Sigmoid colon (tissue), 7 donors: Measurements from ENCODE around the gene BCAS1. TPM values are rescaled to one million over a fixed set of nuclear protein-coding genes. Genes with fewer than 3 reads are reported as not detected.
A peak's percentile ranks its signal among the peaks of the same experiment; 100 is the strongest.

Source experiments
- DNase-seq: peaks from one replicate; pipeline ENCODE4 v3.0.0-alpha.2; 2019
- H3K27ac ChIP-seq, 4 donors: fragments of 200-600 bp; sonication (generic); one replicate each; pipeline ENCODE4 v1.5.1; 2016 to 2019; ENCODE audit warnings: mild to moderate bottlenecking in 1 of 4
- H3K27me3 ChIP-seq, 3 donors: fragments of 200-600 bp; sonication (generic); one replicate each; pipeline ENCODE4 v1.5.1; 2019; ENCODE audit warnings: mild to moderate bottlenecking in 1 of 3
- H3K36me3 ChIP-seq, 4 donors: fragments of 200-600 bp; sonication (generic); one replicate each; pipeline ENCODE4 v1.5.1; 2016 to 2019
- H3K4me1 ChIP-seq, 4 donors: fragments of 200-600 bp; sonication (generic); one replicate each; pipeline ENCODE4 v1.5.1; 2017 to 2019
- H3K4me3 ChIP-seq, 4 donors: fragments of 200-600 bp; sonication (generic); one replicate each; pipeline ENCODE4 v1.5.1; 2017 to 2019; ENCODE audit warnings: mild to moderate bottlenecking in 2 of 4, moderate library complexity in 1 of 4
- H3K9me3 ChIP-seq, 4 donors: fragments of 200-600 bp in 3 of 4; sonication (generic) in 3 of 4; one replicate each; pipeline versions ENCODE4 v1.5.1 to v1.6.1; 2013 to 2019
- EP300 ChIP-seq, 4 donors: sonication (generic); formaldehyde crosslinking; IDR thresholded peaks; one replicate each; pipeline ENCODE4 v1.6.1; 2017; ENCODE audit warnings: antibody characterized with exemption in 4 of 4
- POLR2A ChIP-seq, 2 donors: fragments of 450-650 bp; IDR thresholded peaks; one replicate each; pipeline ENCODE4 v1.6.1; 2016; ENCODE audit warnings: antibody characterized with exemption in 2 of 2, mild to moderate bottlenecking in 2 of 2, moderate library complexity in 2 of 2
- POLR2AphosphoS5 ChIP-seq, 4 donors: sonication (generic); formaldehyde crosslinking; IDR thresholded peaks; one replicate each; pipeline ENCODE4 v1.6.1; 2017; ENCODE audit warnings: antibody characterized with exemption in 4 of 4
- WGBS, 2 donors: extraction: QIAGEN DNeasy Blood & Tissue Kit; methylation state at CpG; one replicate each; pipeline ENCODE4 v1.1.7; 2013; 5-methylcytosine and 5-hydroxymethylcytosine counted together
- intact Hi-C: fragments of 100-400 bp; cut with DNase I; formaldehyde crosslinking; loops from one replicate; pipeline ENCODE4 v1.15.1; 2023
- polyA plus RNA-seq, 3 donors: library from polyadenylated mRNA; stranded (reverse); fragments of 200-250 nt; gene quantifications; one replicate each; pipeline ENCODE4 v1.2.3, GENCODE V29; 2013
- total RNA-seq, 4 donors: library from RNA; depleted of rRNA; stranded (reverse); fragments of >200 nt; gene quantifications; one replicate each; pipeline ENCODE4 v1.1.0, GENCODE V29; 2016
- TF ChIP-seq, protein P1 (sequence below), 4 experiments: fragments of 450-650 bp in 3 of 4; fragments of 200-600 bp in 1 of 4; IDR thresholded peaks; one replicate each; pipeline ENCODE4 v1.5.1; 2016 to 2019; ENCODE audit warnings: antibody characterized with exemption in 4 of 4, mild to moderate bottlenecking in 3 of 4, moderate library complexity in 2 of 4
- donor health status: healthy with polysubstance abuse.
- donor health status: Bipolar disorder and iron deficiency.
- donor health status: healthy.

Gene BCAS1
- total and polyA plus RNA-seq, 7 donors: 0.71 to 198 (median 35.4) TPM; not detected in 2

DNA sequence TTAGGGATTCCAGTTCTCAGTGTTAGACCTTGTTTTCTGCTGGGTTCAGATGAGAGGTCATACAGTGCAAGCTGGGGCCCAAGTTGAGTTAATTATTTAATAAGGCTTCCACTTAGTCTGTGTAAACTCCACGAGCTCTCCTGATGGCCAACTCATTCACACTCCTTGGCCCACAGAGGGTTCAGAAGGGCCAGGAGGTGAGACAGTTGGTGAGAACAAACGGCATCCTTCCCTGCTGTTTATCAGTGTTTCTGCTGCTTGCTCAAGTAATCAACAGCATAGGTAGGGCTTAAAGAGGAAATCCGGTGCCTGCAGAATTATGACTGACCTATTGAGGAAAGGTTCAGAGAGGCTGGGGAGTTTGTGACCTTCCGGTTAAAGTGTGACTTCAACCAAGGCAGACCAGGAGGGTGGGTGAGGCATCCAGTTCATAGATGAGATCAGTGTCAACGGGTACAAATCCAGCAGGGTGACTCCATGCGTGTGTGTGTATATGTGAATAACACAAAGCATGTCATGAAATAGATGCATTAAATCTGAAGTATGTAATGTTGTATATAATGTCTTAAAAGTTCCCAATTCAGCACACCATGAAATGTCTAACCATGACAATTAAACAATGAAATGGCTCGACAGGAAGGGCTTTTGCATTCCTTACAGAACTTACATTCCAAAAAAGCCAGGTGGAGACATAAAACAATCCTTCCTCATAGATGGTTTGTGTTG is 37.4 kb upstream of the BCAS1 start:
- intact Hi-C loops: no loop called here
- Histone ChIP-seq H3K27ac (no peak overlapping the region), H3K4me1 (no peaks in the 10 kb centered on the region), H3K4me3 (no peak overlapping the region), H3K36me3 (no peaks in the 10 kb centered on the region), H3K9me3 (no peaks in the 10 kb centered on the region), H3K27me3 (no peaks in the 10 kb centered on the region)
- no peak for TF ChIP-seq POLR2A (IDR thresholded peaks at IDR 0.05)
- TF ChIP-seq, protein P1, sequence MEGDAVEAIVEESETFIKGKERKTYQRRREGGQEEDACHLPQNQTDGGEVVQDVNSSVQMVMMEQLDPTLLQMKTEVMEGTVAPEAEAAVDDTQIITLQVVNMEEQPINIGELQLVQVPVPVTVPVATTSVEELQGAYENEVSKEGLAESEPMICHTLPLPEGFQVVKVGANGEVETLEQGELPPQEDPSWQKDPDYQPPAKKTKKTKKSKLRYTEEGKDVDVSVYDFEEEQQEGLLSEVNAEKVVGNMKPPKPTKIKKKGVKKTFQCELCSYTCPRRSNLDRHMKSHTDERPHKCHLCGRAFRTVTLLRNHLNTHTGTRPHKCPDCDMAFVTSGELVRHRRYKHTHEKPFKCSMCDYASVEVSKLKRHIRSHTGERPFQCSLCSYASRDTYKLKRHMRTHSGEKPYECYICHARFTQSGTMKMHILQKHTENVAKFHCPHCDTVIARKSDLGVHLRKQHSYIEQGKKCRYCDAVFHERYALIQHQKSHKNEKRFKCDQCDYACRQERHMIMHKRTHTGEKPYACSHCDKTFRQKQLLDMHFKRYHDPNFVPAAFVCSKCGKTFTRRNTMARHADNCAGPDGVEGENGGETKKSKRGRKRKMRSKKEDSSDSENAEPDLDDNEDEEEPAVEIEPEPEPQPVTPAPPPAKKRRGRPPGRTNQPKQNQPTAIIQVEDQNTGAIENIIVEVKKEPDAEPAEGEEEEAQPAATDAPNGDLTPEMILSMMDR (IDR thresholded peaks at IDR 0.05): peak in 1 of 4 experiments; percentile 9
- WGBS, 2 donors: 25 to 68% methylated on average over 7 of the region's 7 CpGs
- DNase-seq: no peak

DNA sequence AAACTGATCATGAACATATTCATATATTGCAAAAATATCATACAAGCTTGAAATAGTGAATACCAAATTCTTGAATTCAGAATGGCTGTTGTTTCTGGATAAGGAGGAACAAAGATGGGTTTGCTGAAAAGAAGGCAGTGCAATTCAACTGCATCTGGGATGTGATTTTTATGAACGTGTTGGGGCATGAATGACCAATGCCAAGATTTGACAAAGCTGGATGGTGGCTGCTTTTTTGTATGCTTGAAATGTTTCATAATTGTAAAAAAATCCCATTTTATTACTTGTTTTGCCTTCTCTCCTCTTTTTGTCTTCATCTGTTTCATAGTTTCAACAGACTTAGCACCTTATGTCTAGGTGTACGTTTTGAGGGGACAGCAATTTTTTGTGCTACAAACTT is 36.8 kb upstream of the BCAS1 start:
- WGBS, 2 donors: 73 to 84% methylated on average over 2 of the region's 2 CpGs
- no peak overlapping the region for H3K27ac ChIP-seq
- no peak for DNase-seq
- TF ChIP-seq, protein P1 (IDR thresholded peaks at IDR 0.05): no peak
- TF ChIP-seq POLR2AphosphoS5 (IDR thresholded peaks at IDR 0.05): no peak
- TF ChIP-seq EP300 (IDR thresholded peaks at IDR 0.05): no peak
- TF ChIP-seq POLR2A (IDR thresholded peaks at IDR 0.05): no peak
- H3K27me3 ChIP-seq: no peaks in the 10 kb centered on the region
- H3K36me3 ChIP-seq: no peaks in the 10 kb centered on the region
- intact Hi-C loops: no loop called here
- H3K4me1 ChIP-seq: no peaks in the 10 kb centered on the region
- H3K9me3 ChIP-seq: no peaks in the 10 kb centered on the region
- H3K4me3 ChIP-seq: no peak overlapping the region

DNA sequence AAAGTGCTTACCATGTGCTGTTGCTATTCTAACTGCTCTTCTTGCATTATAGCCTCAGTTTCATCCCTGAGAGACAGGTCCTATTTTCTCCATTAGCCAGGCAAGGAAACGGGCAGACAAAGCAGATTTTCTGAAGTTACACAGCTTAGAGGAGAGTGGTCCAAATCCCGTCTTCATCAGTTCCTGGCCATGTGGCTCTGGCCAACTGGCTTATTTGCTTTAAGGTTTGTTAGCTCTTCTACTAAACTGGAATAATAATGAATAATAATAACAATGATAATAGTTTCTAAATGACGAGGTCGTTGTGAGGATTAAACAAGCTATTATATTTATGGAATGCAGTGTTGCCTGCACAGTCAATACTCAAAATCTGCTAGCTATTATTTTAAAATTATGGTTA is 35.8 kb upstream of the BCAS1 start:
- TF ChIP-seq, protein P1 (IDR thresholded peaks at IDR 0.05): no peak
- TF ChIP-seq POLR2AphosphoS5 (IDR thresholded peaks at IDR 0.05): no peak
- TF ChIP-seq EP300 (IDR thresholded peaks at IDR 0.05): no peak
- no peak for TF ChIP-seq POLR2A (IDR thresholded peaks at IDR 0.05)
- no peak overlapping the region for H3K27ac ChIP-seq
- intact Hi-C loops: no loop called here
- H3K9me3 ChIP-seq: no peaks in the 10 kb centered on the region
- no peak overlapping the region for H3K4me3 ChIP-seq
- H3K36me3 ChIP-seq: no peaks in the 10 kb centered on the region
- H3K27me3 ChIP-seq: no peaks in the 10 kb centered on the region
- WGBS, 2 donors: 75 to 76% methylated on average over 4 of the region's 4 CpGs
- H3K4me1 ChIP-seq: no peaks in the 10 kb centered on the region
- no peak for DNase-seq

DNA sequence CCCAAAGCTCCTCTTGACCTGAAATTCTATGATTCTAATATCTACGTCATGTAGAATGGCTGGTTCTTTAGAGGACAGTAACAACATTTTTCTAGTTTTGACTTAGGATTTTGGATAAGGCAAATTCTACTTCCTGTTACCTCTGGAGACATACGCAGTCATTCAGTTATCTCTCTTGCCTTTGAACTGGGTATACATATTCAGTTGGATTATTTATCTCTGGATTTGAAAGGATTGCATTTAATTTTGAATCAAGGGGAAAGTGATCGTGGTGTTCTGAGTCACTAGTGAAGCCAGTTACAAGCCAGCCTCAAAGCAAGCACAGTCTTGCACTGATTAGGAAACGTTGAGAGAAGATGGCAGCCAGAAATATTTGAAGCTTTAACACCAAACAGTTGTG is 35.3 kb upstream of the BCAS1 start:
- Histone ChIP-seq H3K4me1 (no peaks in the 10 kb centered on the region), H3K4me3 (no peak overlapping the region), H3K9me3 (no peaks in the 10 kb centered on the region), H3K36me3 (no peaks in the 10 kb centered on the region), H3K27me3 (no peaks in the 10 kb centered on the region), H3K27ac (no peak overlapping the region)
- TF ChIP-seq POLR2A (IDR thresholded peaks at IDR 0.05): no peak
- TF ChIP-seq, protein P1 (IDR thresholded peaks at IDR 0.05): no peak
- no peak for TF ChIP-seq EP300 (IDR thresholded peaks at IDR 0.05)
- no peak for DNase-seq
- intact Hi-C loops: no loop called here
- WGBS, 2 donors: 77 to 82% methylated on average over 4 of the region's 4 CpGs

DNA sequence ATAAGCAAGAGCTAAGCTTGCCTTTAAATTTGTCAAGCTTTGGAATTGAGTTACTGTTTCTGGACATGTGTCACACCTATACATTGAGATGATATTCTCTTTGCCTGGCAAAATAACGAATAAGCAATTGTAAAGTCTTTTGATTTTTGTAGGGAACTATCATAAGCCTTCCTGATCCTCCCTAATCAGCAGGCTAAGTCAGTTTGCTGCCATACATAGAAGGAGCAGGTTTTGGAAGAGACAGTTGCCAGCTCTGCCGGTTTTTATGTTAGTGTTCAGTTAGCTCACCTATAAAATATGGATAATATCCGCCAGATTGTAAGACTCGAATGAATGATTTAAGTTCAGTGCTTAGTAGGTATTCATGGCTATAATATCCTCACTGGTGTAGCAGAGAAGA is 34.4 kb upstream of the BCAS1 start:
- WGBS, 2 donors: 81 to 82% methylated on average over 4 of the region's 4 CpGs
- no peaks in the 10 kb centered on the region for H3K36me3 ChIP-seq
- H3K27ac ChIP-seq: no peak overlapping the region
- TF ChIP-seq POLR2A (IDR thresholded peaks at IDR 0.05) (no peak), POLR2AphosphoS5 (IDR thresholded peaks at IDR 0.05) (no peak), EP300 (IDR thresholded peaks at IDR 0.05) (no peak)
- TF ChIP-seq, protein P1 (IDR thresholded peaks at IDR 0.05): no peak
- no peaks in the 10 kb centered on the region for H3K9me3 ChIP-seq
- no peak overlapping the region for H3K4me3 ChIP-seq
- no peak for DNase-seq
- no peaks in the 10 kb centered on the region for H3K27me3 ChIP-seq
- H3K4me1 ChIP-seq: no peaks in the 10 kb centered on the region
- intact Hi-C loops: no loop called here
